DOHH2 (cell line): ENCODE data around the gene NPY1R.

Experiments
- H3F3A ChIP-seq: fragments of 200-600 bp; sonication (generic), shearing (Covaris generic); 2 replicates; pipeline ENCODE4 v1.6.0; 2016; ENCODE audit warnings: antibody characterized with exemption, mild to moderate bottlenecking; ENCODE audit not compliant: control insufficient read depth, insufficient read depth
- H3K27ac ChIP-seq: fragments of 200-600 bp; sonication (generic); 2 replicates; pipeline ENCODE4 v1.5.1; 2014; ENCODE audit warnings: low read depth, mild to moderate bottlenecking, low read length, moderate library complexity
- H3K27me3 ChIP-seq: fragments of 200-600 bp; sonication (generic); 2 replicates; pipeline ENCODE4 v1.6.1; 2014; ENCODE audit warnings: mild to moderate bottlenecking, low read length, mixed read lengths; ENCODE audit not compliant: control insufficient read depth
- H3K36me3 ChIP-seq: fragments of 200-600 bp; sonication (generic); 2 replicates; pipeline ENCODE4 v1.6.1; 2014; ENCODE audit warnings: mild to moderate bottlenecking, low read length, moderate library complexity, mixed read lengths; ENCODE audit not compliant: control insufficient read depth
- H3K4me1 ChIP-seq: fragments of 200-600 bp; sonication (generic); 2 replicates; pipeline ENCODE4 v1.6.1; 2014; ENCODE audit warnings: mild to moderate bottlenecking, low read length, mixed read lengths; ENCODE audit not compliant: control insufficient read depth
- H3K4me2 ChIP-seq: fragments of 200-600 bp; sonication (generic); 2 replicates; pipeline ENCODE4 v1.6.0; 2014; ENCODE audit warnings: mild to moderate bottlenecking, low read length, moderate library complexity
- H3K4me3 ChIP-seq: fragments of 200-600 bp; sonication (generic); 2 replicates; pipeline ENCODE4 v1.5.1; 2014; ENCODE audit warnings: mild to moderate bottlenecking, low read length, mixed read lengths
- H3K79me2 ChIP-seq: fragments of 200-600 bp; sonication (generic); 2 replicates; pipeline ENCODE4 v1.6.1; 2014; ENCODE audit warnings: mild to moderate bottlenecking, low read length, mixed read lengths; ENCODE audit not compliant: control insufficient read depth
- H3K9me2 ChIP-seq: fragments of 200-600 bp; sonication (generic); replicated peaks from 2 replicates; pipeline ENCODE4 v1.6.1; 2014; ENCODE audit warnings: mild to moderate bottlenecking, low read length, mixed read lengths; ENCODE audit not compliant: control insufficient read depth
- H3K9me3 ChIP-seq: fragments of 200-600 bp; sonication (generic); 2 replicates; pipeline ENCODE4 v1.6.1; 2014; ENCODE audit warnings: antibody characterized with exemption, low read length, mixed read lengths; ENCODE audit not compliant: control insufficient read depth, insufficient read depth
- H4K20me1 ChIP-seq: fragments of 200-600 bp; sonication (generic); 2 replicates; pipeline ENCODE4 v1.6.0; 2014; ENCODE audit warnings: low read depth, mild to moderate bottlenecking, antibody characterized with exemption, low read length, moderate library complexity; ENCODE audit not compliant: control insufficient read depth, insufficient read depth
- CTCF ChIP-seq: fragments of 200-600 bp; sonication (generic); IDR thresholded peaks from one replicate; pipeline ENCODE4 v1.5.1; 2014; ENCODE audit warnings: antibody characterized with exemption, mild to moderate bottlenecking, low read depth, low read length; ENCODE audit not compliant: poor library complexity, severe bottlenecking
- EZH2phosphoT487 ChIP-seq: fragments of 200-600 bp; sonication (generic); IDR thresholded peaks from 2 replicates; pipeline ENCODE4 v1.6.1; 2017; ENCODE audit warnings: borderline replicate concordance, mild to moderate bottlenecking, antibody characterized with exemption, low read length, moderate library complexity, mixed read lengths

The NPY1R gene

GRCh38 chr4:163367651-163368050 lies 35.3 kb upstream of the NPY1R start:
- no peaks in the 10 kb centered on the region for H4K20me1 ChIP-seq
- H3K79me2 ChIP-seq = no peaks in the 10 kb centered on the region
- no peaks in the 10 kb centered on the region for H3K9me2 ChIP-seq
- no peak overlapping the region for H3K27ac ChIP-seq
- H3K4me3 ChIP-seq = no peak overlapping the region
- no peaks in the 10 kb centered on the region for H3K36me3 ChIP-seq
- H3K27me3 ChIP-seq = no peaks in the 10 kb centered on the region
- H3K4me1 ChIP-seq = no peaks in the 10 kb centered on the region
- TF ChIP-seq EZH2phosphoT487 (no peak), CTCF (no peak)
- H3K4me2 ChIP-seq = no peak overlapping the region
- no peaks in the 10 kb centered on the region for H3F3A ChIP-seq
- no peaks in the 10 kb centered on the region for H3K9me3 ChIP-seq

GRCh38 chr4:163356104-163356503 lies 23.7 kb upstream of the NPY1R start:
- Histone ChIP-seq H3K4me1 (no peaks in the 10 kb centered on the region), H3K4me3 (no peak overlapping the region), H3K27me3 (no peaks in the 10 kb centered on the region), H3K4me2 (no peak overlapping the region), H3K9me3 (no peaks in the 10 kb centered on the region), H3K36me3 (no peaks in the 10 kb centered on the region), H3K79me2 (no peaks in the 10 kb centered on the region), H3F3A (no peaks in the 10 kb centered on the region), H4K20me1 (no peaks in the 10 kb centered on the region), H3K9me2 (no peaks in the 10 kb centered on the region), H3K27ac (no peak overlapping the region)
- TF ChIP-seq EZH2phosphoT487 = no peak

GRCh38 chr4:163353054-163353453 lies 20.7 kb upstream of the NPY1R start:
- Histone ChIP-seq H3K36me3 (no peaks in the 10 kb centered on the region), H3K4me2 (no peak overlapping the region), H3K27me3 (no peaks in the 10 kb centered on the region), H4K20me1 (no peaks in the 10 kb centered on the region), H3K27ac (no peak overlapping the region), H3K4me3 (no peak overlapping the region), H3K9me2 (no peaks in the 10 kb centered on the region), H3F3A (no peaks in the 10 kb centered on the region), H3K9me3 (no peaks in the 10 kb centered on the region), H3K79me2 (no peaks in the 10 kb centered on the region), H3K4me1 (no peaks in the 10 kb centered on the region)
- TF ChIP-seq EZH2phosphoT487 (no peak), CTCF (no peak)

GRCh38 chr4:163350672-163351071 lies 18.3 kb upstream of the NPY1R start:
- Histone ChIP-seq H3K4me3 (no peak overlapping the region), H4K20me1 (no peaks in the 10 kb centered on the region), H3K4me1 (no peaks in the 10 kb centered on the region), H3K9me3 (no peaks in the 10 kb centered on the region), H3K79me2 (no peaks in the 10 kb centered on the region), H3K27ac (no peak overlapping the region), H3K36me3 (no peaks in the 10 kb centered on the region), H3K27me3 (no peaks in the 10 kb centered on the region), H3K9me2 (no peaks in the 10 kb centered on the region), H3F3A (no peaks in the 10 kb centered on the region), H3K4me2 (no peak overlapping the region)
- TF ChIP-seq EZH2phosphoT487 (no peak), CTCF (no peak)
